Tibial nerve (tissue), 4 donors: ENCODE results near the gene NR2F1-AS1.
"Not testable (repeated sequence)": the region's sequence is repeated elsewhere in the genome, so short reads cannot be mapped to it uniquely, and the experiment has no call there.

Source experiments
- EP300 ChIP-seq, 2 donors: sonication (generic); formaldehyde crosslinking; IDR thresholded peaks; one replicate each; pipeline ENCODE4 v1.6.1; 2017; ENCODE audit warnings: antibody characterized with exemption in 2 of 2, mild to moderate bottlenecking in 1 of 2
- POLR2A ChIP-seq, 2 donors: fragments of 450-650 bp; IDR thresholded peaks; one replicate each; pipeline ENCODE4 v1.6.1; 2017; ENCODE audit warnings: antibody characterized with exemption in 2 of 2, mild to moderate bottlenecking in 2 of 2, moderate library complexity in 2 of 2
- TF ChIP-seq, protein P1 (sequence below), 5 experiments: fragments of 200-600 bp in 3 of 5; fragments of 450-650 bp in 2 of 5; sonication (generic) in 3 of 5; IDR thresholded peaks; one replicate each; pipeline ENCODE4 v1.5.1; 2016 to 2019; ENCODE audit warnings: antibody characterized with exemption in 5 of 5, mild to moderate bottlenecking in 3 of 5, moderate library complexity in 2 of 5

DNA sequence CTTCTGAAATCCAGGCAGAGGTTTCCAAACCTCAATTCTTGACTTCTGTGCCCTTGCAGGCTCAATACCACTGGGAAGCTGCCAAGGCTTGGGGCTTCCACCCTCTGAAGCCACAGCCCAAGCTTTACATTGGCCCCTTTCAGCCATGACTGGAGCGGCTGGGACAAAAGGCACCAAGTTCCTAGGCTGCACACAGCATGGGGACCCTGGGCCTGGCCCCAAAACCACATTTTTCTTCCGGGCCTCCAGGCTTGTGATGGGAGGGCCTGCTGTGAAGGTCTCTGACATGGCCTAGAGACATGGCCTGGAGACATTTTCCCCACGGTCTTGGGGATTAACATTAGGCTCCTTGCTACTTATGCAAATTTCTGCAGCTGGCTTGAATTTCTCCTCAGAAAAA lies 75.5 kb downstream of the NR2F1-AS1 start:
- not testable (repeated sequence) for TF ChIP-seq EP300, POLR2A (IDR thresholded peaks at IDR 0.05)
- TF ChIP-seq, protein P1, sequence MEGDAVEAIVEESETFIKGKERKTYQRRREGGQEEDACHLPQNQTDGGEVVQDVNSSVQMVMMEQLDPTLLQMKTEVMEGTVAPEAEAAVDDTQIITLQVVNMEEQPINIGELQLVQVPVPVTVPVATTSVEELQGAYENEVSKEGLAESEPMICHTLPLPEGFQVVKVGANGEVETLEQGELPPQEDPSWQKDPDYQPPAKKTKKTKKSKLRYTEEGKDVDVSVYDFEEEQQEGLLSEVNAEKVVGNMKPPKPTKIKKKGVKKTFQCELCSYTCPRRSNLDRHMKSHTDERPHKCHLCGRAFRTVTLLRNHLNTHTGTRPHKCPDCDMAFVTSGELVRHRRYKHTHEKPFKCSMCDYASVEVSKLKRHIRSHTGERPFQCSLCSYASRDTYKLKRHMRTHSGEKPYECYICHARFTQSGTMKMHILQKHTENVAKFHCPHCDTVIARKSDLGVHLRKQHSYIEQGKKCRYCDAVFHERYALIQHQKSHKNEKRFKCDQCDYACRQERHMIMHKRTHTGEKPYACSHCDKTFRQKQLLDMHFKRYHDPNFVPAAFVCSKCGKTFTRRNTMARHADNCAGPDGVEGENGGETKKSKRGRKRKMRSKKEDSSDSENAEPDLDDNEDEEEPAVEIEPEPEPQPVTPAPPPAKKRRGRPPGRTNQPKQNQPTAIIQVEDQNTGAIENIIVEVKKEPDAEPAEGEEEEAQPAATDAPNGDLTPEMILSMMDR (IDR thresholded peaks at IDR 0.05) = not testable (repeated sequence)
